ENCODE results near the gene ERICH4.

DNA sequence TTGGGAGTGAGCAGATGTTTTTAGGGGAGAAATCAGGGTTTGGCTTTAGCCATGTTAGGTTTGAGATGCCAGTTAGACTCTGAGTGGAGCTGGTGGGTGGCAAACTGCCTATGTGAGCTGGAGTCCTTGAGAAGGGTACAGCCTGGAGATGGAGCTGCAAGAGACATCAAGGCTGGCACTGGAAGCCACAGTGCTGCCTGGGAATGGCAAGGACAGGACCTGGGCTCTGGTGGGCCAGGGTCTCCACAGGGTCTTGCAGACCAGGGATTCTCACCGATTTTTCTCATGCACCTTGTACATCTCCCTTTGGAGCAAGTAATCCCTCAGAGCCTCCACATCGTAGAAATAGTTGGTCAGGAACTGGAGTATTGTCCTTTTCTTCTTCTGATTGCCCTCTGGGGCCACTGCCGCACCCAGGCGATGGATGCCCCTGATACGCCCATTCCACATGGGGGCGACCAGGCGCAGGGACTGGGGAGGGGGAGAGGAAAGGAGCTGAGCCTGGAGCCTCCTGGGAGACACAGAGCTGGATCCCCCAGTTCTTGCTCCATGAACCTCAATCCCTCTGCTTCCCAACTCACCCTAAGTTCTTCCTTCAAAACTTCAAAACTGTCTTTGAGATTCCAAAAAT lies 4.9 kb upstream of the ERICH4 start:
- TF ChIP-seq, protein P1, sequence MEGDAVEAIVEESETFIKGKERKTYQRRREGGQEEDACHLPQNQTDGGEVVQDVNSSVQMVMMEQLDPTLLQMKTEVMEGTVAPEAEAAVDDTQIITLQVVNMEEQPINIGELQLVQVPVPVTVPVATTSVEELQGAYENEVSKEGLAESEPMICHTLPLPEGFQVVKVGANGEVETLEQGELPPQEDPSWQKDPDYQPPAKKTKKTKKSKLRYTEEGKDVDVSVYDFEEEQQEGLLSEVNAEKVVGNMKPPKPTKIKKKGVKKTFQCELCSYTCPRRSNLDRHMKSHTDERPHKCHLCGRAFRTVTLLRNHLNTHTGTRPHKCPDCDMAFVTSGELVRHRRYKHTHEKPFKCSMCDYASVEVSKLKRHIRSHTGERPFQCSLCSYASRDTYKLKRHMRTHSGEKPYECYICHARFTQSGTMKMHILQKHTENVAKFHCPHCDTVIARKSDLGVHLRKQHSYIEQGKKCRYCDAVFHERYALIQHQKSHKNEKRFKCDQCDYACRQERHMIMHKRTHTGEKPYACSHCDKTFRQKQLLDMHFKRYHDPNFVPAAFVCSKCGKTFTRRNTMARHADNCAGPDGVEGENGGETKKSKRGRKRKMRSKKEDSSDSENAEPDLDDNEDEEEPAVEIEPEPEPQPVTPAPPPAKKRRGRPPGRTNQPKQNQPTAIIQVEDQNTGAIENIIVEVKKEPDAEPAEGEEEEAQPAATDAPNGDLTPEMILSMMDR (conservative IDR thresholded peaks at IDR 0.05; ENCODE audit: low read depth, low read length): no peak
- TF ChIP-seq MAFK (IDR thresholded peaks at IDR 0.05; ENCODE audit: low read depth, low read length) (no peak), FOS (IDR thresholded peaks at IDR 0.05; ENCODE audit: low read depth, low read length) (no peak), SMC3 (IDR thresholded peaks at IDR 0.05; ENCODE audit: low read depth, low read length) (no peak), POLR2A (IDR thresholded peaks at IDR 0.05; ENCODE audit: low read depth, low read length) (no peak), RFX5 (IDR thresholded peaks at IDR 0.05; ENCODE audit: low read depth, low read length) (no peak), BHLHE40 (IDR thresholded peaks at IDR 0.05; ENCODE audit: low read depth, low read length) (no peak), RCOR1 (IDR thresholded peaks at IDR 0.05; ENCODE audit: insufficient replicate concordance, low read length) (no peak)
